Transverse colon (tissue), 3 donors: ENCODE results near the gene KCNN2.

Experiments used
- EP300 ChIP-seq: sonication (generic); formaldehyde crosslinking; IDR thresholded peaks from one replicate; pipeline ENCODE4 v1.6.1; 2017; ENCODE audit warnings: antibody characterized with exemption, low read depth
- TF ChIP-seq, protein P1 (sequence below), 5 experiments: fragments of 200-600 bp in 3 of 5; fragments of 450-650 bp in 2 of 5; sonication (generic) in 3 of 5; IDR thresholded peaks; 1 replicate in 2 of 5; 2 replicates in 3 of 5; pipeline ENCODE4 v1.5.1; 2016 to 2017; ENCODE audit warnings: antibody characterized with exemption in 5 of 5, inconsistent platforms in 3 of 5, mild to moderate bottlenecking in 2 of 5, moderate library complexity in 1 of 5

DNA sequence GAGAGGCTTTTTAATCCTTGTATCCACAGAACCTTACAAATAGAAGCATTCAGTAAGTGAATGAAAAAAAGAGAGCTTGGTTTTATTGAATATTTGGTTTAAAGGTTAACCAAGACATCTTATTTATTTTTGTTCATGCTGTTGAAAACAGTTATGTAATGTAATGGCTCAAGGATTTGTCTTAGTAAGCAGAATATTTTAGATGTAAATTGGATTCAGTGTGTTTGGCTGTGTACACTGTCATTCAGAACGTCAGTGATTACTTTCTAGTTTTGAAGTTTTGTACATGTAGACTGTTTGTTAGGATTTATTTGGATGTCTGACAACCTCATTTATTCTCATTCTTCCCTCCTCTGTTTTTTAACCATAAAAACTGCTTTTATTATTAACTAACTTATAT lies 31.3 kb downstream of the KCNN2 start:
- TF ChIP-seq, protein P1, sequence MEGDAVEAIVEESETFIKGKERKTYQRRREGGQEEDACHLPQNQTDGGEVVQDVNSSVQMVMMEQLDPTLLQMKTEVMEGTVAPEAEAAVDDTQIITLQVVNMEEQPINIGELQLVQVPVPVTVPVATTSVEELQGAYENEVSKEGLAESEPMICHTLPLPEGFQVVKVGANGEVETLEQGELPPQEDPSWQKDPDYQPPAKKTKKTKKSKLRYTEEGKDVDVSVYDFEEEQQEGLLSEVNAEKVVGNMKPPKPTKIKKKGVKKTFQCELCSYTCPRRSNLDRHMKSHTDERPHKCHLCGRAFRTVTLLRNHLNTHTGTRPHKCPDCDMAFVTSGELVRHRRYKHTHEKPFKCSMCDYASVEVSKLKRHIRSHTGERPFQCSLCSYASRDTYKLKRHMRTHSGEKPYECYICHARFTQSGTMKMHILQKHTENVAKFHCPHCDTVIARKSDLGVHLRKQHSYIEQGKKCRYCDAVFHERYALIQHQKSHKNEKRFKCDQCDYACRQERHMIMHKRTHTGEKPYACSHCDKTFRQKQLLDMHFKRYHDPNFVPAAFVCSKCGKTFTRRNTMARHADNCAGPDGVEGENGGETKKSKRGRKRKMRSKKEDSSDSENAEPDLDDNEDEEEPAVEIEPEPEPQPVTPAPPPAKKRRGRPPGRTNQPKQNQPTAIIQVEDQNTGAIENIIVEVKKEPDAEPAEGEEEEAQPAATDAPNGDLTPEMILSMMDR (IDR thresholded peaks at IDR 0.05) = no peak
- TF ChIP-seq EP300 = no peak
